GM12878 (cell line): ENCODE data around the gene KMO. TPM values are rescaled to one million over a fixed set of nuclear protein-coding genes. Genes with fewer than 3 reads are reported as not detected.

ENCODE experiments used
- ATF7 ChIP-seq: fragments of 450-650 bp; IDR thresholded peaks from 2 replicates; pipeline ENCODE4 v1.6.1; 2016; ENCODE audit warnings: low read depth, mild to moderate bottlenecking
- BCL11A ChIP-seq: IDR thresholded peaks from 2 replicates; pipeline ENCODE4 v1.6.1; 2011; ENCODE audit warnings: low read depth, low read length
- BRCA1 ChIP-seq: IDR thresholded peaks from 2 replicates; pipeline ENCODE4 v1.6.1; 2011; ENCODE audit warnings: low read depth, low read length, improper control_type of control experiment
- CHD1 ChIP-seq: IDR thresholded peaks from 2 replicates; pipeline ENCODE4 v1.6.1; 2012; ENCODE audit warnings: low read depth, low read length, improper control_type of control experiment
- CREB1 ChIP-seq: IDR thresholded peaks from 2 replicates; pipeline ENCODE4 v1.6.1; 2012; ENCODE audit warnings: low read depth, mild to moderate bottlenecking, inconsistent platforms
- EGR1 ChIP-seq, 2 experiments: IDR thresholded peaks; 1 replicate in 1 of 2; 2 replicates in 1 of 2; pipeline ENCODE4 v1.6.1; 2011 to 2012; ENCODE audit warnings: low read depth in 2 of 2, low read length in 2 of 2, borderline replicate concordance in 1 of 2, mild to moderate bottlenecking in 1 of 2, moderate library complexity in 1 of 2
- EP300 ChIP-seq, 2 experiments: fragments of 150-350 bp in 1 of 2; IDR thresholded peaks; 2 replicates each; pipeline ENCODE4 v1.6.1; 2011 to 2012; ENCODE audit warnings: low read depth in 2 of 2, low read length in 2 of 2, borderline replicate concordance in 1 of 2, improper control_type of control experiment in 1 of 2, inconsistent platforms in 1 of 2; ENCODE audit not compliant: control insufficient read depth in 1 of 2
- ESRRA ChIP-seq: IDR thresholded peaks from 2 replicates; pipeline ENCODE4 v1.6.1; 2012; ENCODE audit warnings: mild to moderate bottlenecking, low read length, improper control_type of control experiment
- HDAC2 ChIP-seq: fragments of 200-600 bp; sonication (generic); IDR thresholded peaks from 2 replicates; pipeline ENCODE4 v1.6.1; 2017
- IKZF2 ChIP-seq, 2 experiments: fragments of 450-650 bp; IDR thresholded peaks; 2 replicates each; pipeline ENCODE4 v1.6.1; 2017; ENCODE audit warnings: mild to moderate bottlenecking in 2 of 2, moderate library complexity in 2 of 2
- MEF2A ChIP-seq: IDR thresholded peaks from 2 replicates; pipeline ENCODE4 v1.6.1; 2011; ENCODE audit warnings: low read depth, mild to moderate bottlenecking, low read length, moderate library complexity; ENCODE audit not compliant: insufficient read depth
- MTA3 ChIP-seq: IDR thresholded peaks from 2 replicates; pipeline ENCODE4 v1.6.1; 2012; ENCODE audit warnings: low read length, inconsistent platforms, borderline replicate concordance
- NR2C2 ChIP-seq: IDR thresholded peaks from 2 replicates; pipeline ENCODE4 v1.6.1; 2011; ENCODE audit warnings: borderline replicate concordance, low read depth; ENCODE audit not compliant: control insufficient read depth, insufficient read length
- SPI1 ChIP-seq: IDR thresholded peaks from 2 replicates; pipeline ENCODE4 v1.6.1; 2011; ENCODE audit warnings: low read depth, mild to moderate bottlenecking, low read length, moderate library complexity, borderline replicate concordance; ENCODE audit not compliant: insufficient read depth
- USF1 ChIP-seq: IDR thresholded peaks from 2 replicates; pipeline ENCODE4 v1.6.1; 2011; ENCODE audit warnings: borderline replicate concordance, low read depth, mild to moderate bottlenecking, moderate library complexity, mixed read lengths, low read length; ENCODE audit not compliant: insufficient read depth; ENCODE audit errors: extremely low read length
- YBX1 ChIP-seq: fragments of 450-650 bp; IDR thresholded peaks from 2 replicates; pipeline ENCODE4 v1.6.1; 2016; ENCODE audit warnings: antibody characterized with exemption
- YY1 ChIP-seq: IDR thresholded peaks from 2 replicates; pipeline ENCODE4 v1.6.1; 2011; ENCODE audit warnings: low read depth, mild to moderate bottlenecking, low read length
- ZZZ3 ChIP-seq: IDR thresholded peaks from 2 replicates; pipeline ENCODE4 v1.6.1; 2011; ENCODE audit warnings: low read depth; ENCODE audit not compliant: control insufficient read depth, insufficient read length
- polyA plus RNA-seq, 11 experiments: library from polyadenylated mRNA; depleted of rRNA in 4 of 11; unstranded in 6 of 11; stranded (reverse) in 5 of 11; fragments of >200 nt; fragmentation: Nextera tagmentation in 4 of 11; fragmentation: Illumina TruSeq in 1 of 11; extraction: Ambion mirVana in 4 of 11; extraction: Trizol in 1 of 11; gene quantifications; 1 replicate in 1 of 11; 2 replicates in 10 of 11; pipeline versions ENCODE4 v1.2.1 to v1.2.3, GENCODE V29; 2011 to 2016; ENCODE audit warnings: inconsistent platforms in 2 of 11, missing spikeins in 2 of 11, low read depth in 1 of 11
- total RNA-seq, 4 experiments: library from RNA; depleted of rRNA in 3 of 4; stranded (reverse); fragments of >200 nt in 3 of 4; fragmentation: Illumina TruSeq in 1 of 4; extraction: Trizol in 1 of 4; gene quantifications; 2 replicates each; pipeline versions ENCODE4 v1.2.1 to v1.2.3, GENCODE V29; 2013 to 2021
- TF ChIP-seq, protein P1 (sequence below): fragments of 450-650 bp; conservative IDR thresholded peaks from 2 replicates; pipeline ENCODE4 v1.6.1; 2017; ENCODE audit warnings: mild to moderate bottlenecking, moderate library complexity
- TF ChIP-seq, protein P2 (sequence below): fragments of 450-650 bp; IDR thresholded peaks from 2 replicates; pipeline ENCODE4 v1.6.1; 2018; ENCODE audit warnings: mild to moderate bottlenecking, low read depth, moderate library complexity; ENCODE audit not compliant: partially characterized antibody
- TF ChIP-seq, protein P3 (sequence below): IDR thresholded peaks from 2 replicates; pipeline ENCODE4 v1.6.1; 2012; ENCODE audit warnings: low read depth, low read length, improper control_type of control experiment

Gene KMO
- total and polyA plus RNA-seq, 10 of the 15 experiments (the other 5 are each of a cell fraction or from before 2014, with no cell fraction given): 0.68 to 5.9 (median 1.5) TPM

- TF ChIP-seq, protein P1, sequence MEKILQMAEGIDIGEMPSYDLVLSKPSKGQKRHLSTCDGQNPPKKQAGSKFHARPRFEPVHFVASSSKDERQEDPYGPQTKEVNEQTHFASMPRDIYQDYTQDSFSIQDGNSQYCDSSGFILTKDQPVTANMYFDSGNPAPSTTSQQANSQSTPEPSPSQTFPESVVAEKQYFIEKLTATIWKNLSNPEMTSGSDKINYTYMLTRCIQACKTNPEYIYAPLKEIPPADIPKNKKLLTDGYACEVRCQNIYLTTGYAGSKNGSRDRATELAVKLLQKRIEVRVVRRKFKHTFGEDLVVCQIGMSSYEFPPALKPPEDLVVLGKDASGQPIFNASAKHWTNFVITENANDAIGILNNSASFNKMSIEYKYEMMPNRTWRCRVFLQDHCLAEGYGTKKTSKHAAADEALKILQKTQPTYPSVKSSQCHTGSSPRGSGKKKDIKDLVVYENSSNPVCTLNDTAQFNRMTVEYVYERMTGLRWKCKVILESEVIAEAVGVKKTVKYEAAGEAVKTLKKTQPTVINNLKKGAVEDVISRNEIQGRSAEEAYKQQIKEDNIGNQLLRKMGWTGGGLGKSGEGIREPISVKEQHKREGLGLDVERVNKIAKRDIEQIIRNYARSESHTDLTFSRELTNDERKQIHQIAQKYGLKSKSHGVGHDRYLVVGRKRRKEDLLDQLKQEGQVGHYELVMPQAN: peak; percentile 53
- TF ChIP-seq MTA3 (no peak), IKZF2 (IDR thresholded peaks at IDR 0.05) (peak; percentile 81 to 82), YY1 (peak; percentile 24; the same call in 1 of the 2 replicates), CHD1 (no peak), ZZZ3 (no peak), MEF2A (no peak), USF1 (no peak), HDAC2 (no peak), EGR1 (IDR thresholded peaks at IDR 0.05; ENCODE audit: borderline replicate concordance in 1 of 2, low read depth in 2 of 2, low read length in 2 of 2) (peak in 1 of 2 experiments; percentile 66; a peak in 1 of 3 replicates), EP300 (IDR thresholded peaks at IDR 0.05; ENCODE audit: borderline replicate concordance in 1 of 2, control insufficient read depth in 1 of 2, low read depth in 2 of 2, low read length in 2 of 2) (no peak), NR2C2 (no peak), CREB1 (peak; percentile 82), YBX1 (no peak), BCL11A (no peak), ESRRA (no peak; the same call in 1 of the 2 replicates), ATF7 (0 out of 2 replicates have a peak, but pooled peaks have one; percentile 18), SPI1 (no peak), BRCA1 (no peak)
- TF ChIP-seq, protein P2, sequence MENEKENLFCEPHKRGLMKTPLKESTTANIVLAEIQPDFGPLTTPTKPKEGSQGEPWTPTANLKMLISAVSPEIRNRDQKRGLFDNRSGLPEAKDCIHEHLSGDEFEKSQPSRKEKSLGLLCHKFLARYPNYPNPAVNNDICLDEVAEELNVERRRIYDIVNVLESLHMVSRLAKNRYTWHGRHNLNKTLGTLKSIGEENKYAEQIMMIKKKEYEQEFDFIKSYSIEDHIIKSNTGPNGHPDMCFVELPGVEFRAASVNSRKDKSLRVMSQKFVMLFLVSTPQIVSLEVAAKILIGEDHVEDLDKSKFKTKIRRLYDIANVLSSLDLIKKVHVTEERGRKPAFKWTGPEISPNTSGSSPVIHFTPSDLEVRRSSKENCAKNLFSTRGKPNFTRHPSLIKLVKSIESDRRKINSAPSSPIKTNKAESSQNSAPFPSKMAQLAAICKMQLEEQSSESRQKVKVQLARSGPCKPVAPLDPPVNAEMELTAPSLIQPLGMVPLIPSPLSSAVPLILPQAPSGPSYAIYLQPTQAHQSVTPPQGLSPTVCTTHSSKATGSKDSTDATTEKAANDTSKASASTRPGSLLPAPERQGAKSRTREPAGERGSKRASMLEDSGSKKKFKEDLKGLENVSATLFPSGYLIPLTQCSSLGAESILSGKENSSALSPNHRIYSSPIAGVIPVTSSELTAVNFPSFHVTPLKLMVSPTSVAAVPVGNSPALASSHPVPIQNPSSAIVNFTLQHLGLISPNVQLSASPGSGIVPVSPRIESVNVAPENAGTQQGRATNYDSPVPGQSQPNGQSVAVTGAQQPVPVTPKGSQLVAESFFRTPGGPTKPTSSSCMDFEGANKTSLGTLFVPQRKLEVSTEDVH: no peak
- TF ChIP-seq, protein P3, sequence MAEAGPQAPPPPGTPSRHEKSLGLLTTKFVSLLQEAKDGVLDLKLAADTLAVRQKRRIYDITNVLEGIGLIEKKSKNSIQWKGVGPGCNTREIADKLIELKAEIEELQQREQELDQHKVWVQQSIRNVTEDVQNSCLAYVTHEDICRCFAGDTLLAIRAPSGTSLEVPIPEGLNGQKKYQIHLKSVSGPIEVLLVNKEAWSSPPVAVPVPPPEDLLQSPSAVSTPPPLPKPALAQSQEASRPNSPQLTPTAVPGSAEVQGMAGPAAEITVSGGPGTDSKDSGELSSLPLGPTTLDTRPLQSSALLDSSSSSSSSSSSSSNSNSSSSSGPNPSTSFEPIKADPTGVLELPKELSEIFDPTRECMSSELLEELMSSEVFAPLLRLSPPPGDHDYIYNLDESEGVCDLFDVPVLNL: no peak
Measured at GRCh38 chr1:241519308-241520079, 12.7 kb upstream of the KMO start, which contains the start of gene FH (continued).
